HUES64 (cell line): Measurements from ENCODE around the gene NUDT4B.
"Not testable (repeated sequence)": the region's sequence is repeated elsewhere in the genome, so short reads cannot be mapped to it uniquely, and the experiment has no call there.

Experiments used
- H3K27ac ChIP-seq: 2 replicates; pipeline ENCODE4 v1.7.0; 2013; ENCODE audit warnings: low read depth, low read length, inconsistent platforms
- H3K27me3 ChIP-seq: 2 replicates; pipeline ENCODE4 v1.6.1; 2013; ENCODE audit warnings: mild to moderate bottlenecking, low read length; ENCODE audit not compliant: insufficient read depth
- H3K36me3 ChIP-seq: 2 replicates; pipeline ENCODE4 v1.6.1; 2013; ENCODE audit warnings: mild to moderate bottlenecking, low read length; ENCODE audit not compliant: insufficient read depth
- H3K4me1 ChIP-seq: 2 replicates; pipeline ENCODE4 v1.6.1; 2013; ENCODE audit warnings: mild to moderate bottlenecking, low read length, moderate library complexity; ENCODE audit not compliant: insufficient read depth
- H3K4me3 ChIP-seq: 2 replicates; pipeline ENCODE4 v1.5.1; 2013; ENCODE audit warnings: mild to moderate bottlenecking, low read length, moderate library complexity
- H3K9ac ChIP-seq: 2 replicates; pipeline ENCODE4 v1.6.1; 2013; ENCODE audit warnings: mild to moderate bottlenecking, low read depth, low read length
- H3K9me3 ChIP-seq: 2 replicates; pipeline ENCODE4 v1.6.1; 2013; ENCODE audit warnings: low read depth, low read length; ENCODE audit not compliant: insufficient read depth
- WGBS: fragments of 150-250, 120-280 bp; methylation state at CpG from one replicate; pipeline ENCODE4 v1.1.7; 2013; ENCODE audit warnings: missing lambda C conversion rate; 5-methylcytosine and 5-hydroxymethylcytosine counted together

The NUDT4B gene

GRCh38 chr1:148743726-148744720 lies 4.6 kb upstream of the NUDT4B start:
- H3K36me3 ChIP-seq, H3K27me3 ChIP-seq, H3K9me3 ChIP-seq, H3K4me1 ChIP-seq, H3K9ac ChIP-seq, H3K4me3 ChIP-seq, H3K27ac ChIP-seq: not testable (repeated sequence)
- WGBS = no CpG with 5 or more reads among the region's 9 CpGs

GRCh38 chr1:148749335-148749681 lies 734 bp downstream of the NUDT4B start:
- H3K4me3 ChIP-seq, H3K9me3 ChIP-seq, H3K4me1 ChIP-seq, H3K36me3 ChIP-seq, H3K9ac ChIP-seq, H3K27me3 ChIP-seq, H3K27ac ChIP-seq: not testable (repeated sequence)
- WGBS = no CpG with 5 or more reads among the region's 5 CpGs

- no CpG with 5 or more reads among the region's 2 CpGs for WGBS
- not testable (repeated sequence) for H3K27ac ChIP-seq, H3K4me3 ChIP-seq, H3K4me1 ChIP-seq, H3K9ac ChIP-seq, H3K36me3 ChIP-seq, H3K9me3 ChIP-seq, H3K27me3 ChIP-seq
Measured at GRCh38 chr1:148756231-148756630, 7.7 kb downstream of the NUDT4B start.

- H3K9ac ChIP-seq, H3K27ac ChIP-seq, H3K9me3 ChIP-seq, H3K4me1 ChIP-seq, H3K36me3 ChIP-seq, H3K4me3 ChIP-seq, H3K27me3 ChIP-seq: not testable (repeated sequence)
Measured at GRCh38 chr1:148757446-148757845, 8.9 kb downstream of the NUDT4B start.

- H3K4me1 ChIP-seq, H3K27ac ChIP-seq, H3K27me3 ChIP-seq, H3K9ac ChIP-seq, H3K4me3 ChIP-seq, H3K9me3 ChIP-seq, H3K36me3 ChIP-seq: not testable (repeated sequence)
- no CpG with 5 or more reads among the region's 5 CpGs for WGBS
Measured at GRCh38 chr1:148758412-148758811, 9.8 kb downstream of the NUDT4B start.

- not testable (repeated sequence) for H3K4me3 ChIP-seq, H3K9ac ChIP-seq, H3K4me1 ChIP-seq, H3K36me3 ChIP-seq, H3K27me3 ChIP-seq, H3K27ac ChIP-seq, H3K9me3 ChIP-seq
- WGBS = no CpG with 5 or more reads among the region's 4 CpGs
Measured at GRCh38 chr1:148758925-148759324, 10.4 kb downstream of the NUDT4B start.

GRCh38 chr1:148759749-148760148 lies 11.2 kb downstream of the NUDT4B start:
- 89% methylated on average over 2 of the region's 2 CpGs for whole genome bisulfite sequencing

GRCh38 chr1:148760206-148760605 lies 11.6 kb downstream of the NUDT4B start:
- WGBS = no CpG with 5 or more reads among the region's 1 CpG

More at GRCh38 chr1:148759749-148760148, 11.2 kb downstream of the NUDT4B start:
- not testable (repeated sequence) for H3K4me3 ChIP-seq, H3K36me3 ChIP-seq, H3K27me3 ChIP-seq, H3K9me3 ChIP-seq, H3K4me1 ChIP-seq, H3K27ac ChIP-seq, H3K9ac ChIP-seq

GRCh38 chr1:148761360-148761759 lies 12.8 kb downstream of the NUDT4B start:
- not testable (repeated sequence) for H3K9ac ChIP-seq, H3K27me3 ChIP-seq, H3K36me3 ChIP-seq, H3K4me1 ChIP-seq, H3K9me3 ChIP-seq, H3K4me3 ChIP-seq, H3K27ac ChIP-seq

More at GRCh38 chr1:148760206-148760605, 11.6 kb downstream of the NUDT4B start:
- not testable (repeated sequence) for H3K4me1 ChIP-seq, H3K36me3 ChIP-seq, H3K9me3 ChIP-seq, H3K4me3 ChIP-seq, H3K9ac ChIP-seq, H3K27ac ChIP-seq, H3K27me3 ChIP-seq

- H3K9ac ChIP-seq, H3K4me3 ChIP-seq, H3K4me1 ChIP-seq, H3K27me3 ChIP-seq, H3K27ac ChIP-seq, H3K9me3 ChIP-seq, H3K36me3 ChIP-seq: not testable (repeated sequence)
- WGBS = no CpG with 5 or more reads among the region's 5 CpGs
Measured at GRCh38 chr1:148765238-148766019, 16.9 kb downstream of the NUDT4B start.

- H3K27ac ChIP-seq, H3K27me3 ChIP-seq, H3K36me3 ChIP-seq, H3K9ac ChIP-seq, H3K9me3 ChIP-seq, H3K4me1 ChIP-seq, H3K4me3 ChIP-seq: not testable (repeated sequence)
- WGBS = no CpG with 5 or more reads among the region's 2 CpGs
Measured at GRCh38 chr1:148768541-148768940, 20.0 kb downstream of the NUDT4B start.
